PC-9 (cell line): ENCODE results near the gene KLHL41. TPM values are rescaled to one million over a fixed set of nuclear protein-coding genes. Genes with fewer than 3 reads are reported as not detected.

ENCODE experiments used
- BruUV-seq: library from RNA; stranded (reverse); fragments of 400-500 nt; replicated peaks from 2 replicates; lab custom pipeline; 2021; lab: Mats Ljungman, UMichigan
- CTCF ChIA-PET: fragments of 300-600 bp; sonication (Branson Sonifier 250); formaldehyde crosslinking; loops from one replicate; lab custom pipeline; 2022; ENCODE audit warnings: antibody characterized with exemption; lab: Charles Lee
- POLR2A ChIA-PET: fragments of 300-600 bp; sonication (Branson Sonifier 250); formaldehyde crosslinking; loops from one replicate; lab custom pipeline; 2022; ENCODE audit warnings: antibody characterized with exemption; ENCODE audit not compliant: unreplicated experiment; lab: Charles Lee
- DNase-seq, 2 experiments: peaks; one replicate each; pipeline versions ENCODE4 v3.0.0 to v3.0.0-alpha.2; 2015 to 2022; ENCODE audit warnings: mixed read lengths in 1 of 2
- H2AFZ ChIP-seq: fragments of 200-600 bp; sonication (generic); 2 replicates; pipeline ENCODE4 v1.8.1; 2017; ENCODE audit warnings: antibody characterized with exemption
- H3F3A ChIP-seq: fragments of 200-600 bp; sonication (generic); 2 replicates; pipeline ENCODE4 v1.8.1; 2017; ENCODE audit warnings: antibody characterized with exemption, mild to moderate bottlenecking, low read depth; ENCODE audit not compliant: insufficient read depth
- H3K27ac ChIP-seq: fragments of 200-600 bp; sonication (generic); 2 replicates; pipeline ENCODE4 v1.6.1; 2016; ENCODE audit warnings: mixed run types
- H3K27me3 ChIP-seq: fragments of 200-600 bp; sonication (generic); 2 replicates; pipeline ENCODE4 v1.6.1; 2016; ENCODE audit warnings: low read depth, mixed run types; ENCODE audit not compliant: insufficient read depth
- H3K36me3 ChIP-seq: fragments of 200-600 bp; sonication (generic); 2 replicates; pipeline ENCODE4 v1.6.1; 2016; ENCODE audit warnings: low read depth, mixed run types
- H3K4me1 ChIP-seq: fragments of 200-600 bp; sonication (generic); replicated peaks from 2 replicates; pipeline ENCODE4 v1.6.1; 2016; ENCODE audit warnings: mixed run types; ENCODE audit not compliant: insufficient read depth
- H3K4me2 ChIP-seq: fragments of 200-600 bp; sonication (generic); 2 replicates; pipeline ENCODE4 v1.6.1; 2017; ENCODE audit warnings: mixed run types
- H3K4me3 ChIP-seq: fragments of 200-600 bp; sonication (generic); 2 replicates; pipeline ENCODE4 v1.6.1; 2016; ENCODE audit warnings: mixed run types
- H3K79me2 ChIP-seq: fragments of 200-600 bp; sonication (generic); 2 replicates; pipeline ENCODE4 v1.6.1; 2017; ENCODE audit warnings: low read depth, mixed run types
- H3K9me2 ChIP-seq: fragments of 200-600 bp; sonication (generic); 2 replicates; pipeline ENCODE4 v1.8.1; 2017; ENCODE audit warnings: mild to moderate bottlenecking; ENCODE audit not compliant: insufficient read depth
- H3K9me3 ChIP-seq: fragments of 200-600 bp; sonication (generic); 2 replicates; pipeline ENCODE4 v1.8.1; 2016; ENCODE audit warnings: low read depth; ENCODE audit not compliant: insufficient read depth
- H4K20me1 ChIP-seq: fragments of 200-600 bp; sonication (generic); 2 replicates; pipeline ENCODE4 v1.8.1; 2017; ENCODE audit not compliant: insufficient read depth
- CTCF ChIP-seq: fragments of 200-600 bp; sonication (generic); conservative IDR thresholded peaks from 2 replicates; pipeline ENCODE4 v1.6.1; 2017; ENCODE audit warnings: mixed run types, antibody characterized with exemption, mild to moderate bottlenecking, moderate library complexity
- EZH2 ChIP-seq: fragments of 200-600 bp; sonication (generic); IDR thresholded peaks from 2 replicates; pipeline ENCODE4 v1.8.0; 2017; ENCODE audit warnings: antibody characterized with exemption, low read depth
- intact Hi-C: fragments of 100-400 bp; cut with micrococcal nuclease; formaldehyde crosslinking; loops from one replicate; pipeline ENCODE4 v1.10.0; 2022; ENCODE audit not compliant: unreplicated experiment
- total RNA-seq: library from RNA; stranded (reverse); gene quantifications from 2 replicates; pipeline ENCODE4 v1.2.3, GENCODE V29; 2021

KLHL41 gene
- total RNA-seq, 1 experiment from 2014 or later: not detected

GRCh38 chr2:169571571-169571970 is 62.1 kb downstream of the KLHL41 start:
- no peak for DNase-seq
- Histone ChIP-seq H3K79me2 (peaks cover 14% of the 10 kb centered on the region), H3K4me1 (no peaks in the 10 kb centered on the region), H3K9me2 (no peaks in the 10 kb centered on the region), H4K20me1 (no peaks in the 10 kb centered on the region), H3K4me3 (no peak overlapping the region), H3K27ac (no peak overlapping the region), H3K36me3 (no peaks in the 10 kb centered on the region), H3K27me3 (no peaks in the 10 kb centered on the region), H3K9me3 (no peaks in the 10 kb centered on the region), H3F3A (no peaks in the 10 kb centered on the region), H2AFZ (no peak overlapping the region), H3K4me2 (0 out of 2 replicates have a peak overlapping the region, but pooled peaks have one; percentile 23)
- intact Hi-C loops: no loop called here
- ChIA-PET POLR2A (no interaction called here), CTCF (no interaction called here)
- no peak for TF ChIP-seq EZH2
- TF ChIP-seq CTCF: no peak
- BruUV-seq: no TSS peak

GRCh38 chr2:169572189-169572588 is 62.7 kb downstream of the KLHL41 start:
- Histone ChIP-seq H3F3A (no peaks in the 10 kb centered on the region), H2AFZ (no peak overlapping the region), H3K9me3 (no peaks in the 10 kb centered on the region), H3K4me1 (no peaks in the 10 kb centered on the region), H3K4me2 (0 out of 2 replicates have a peak overlapping the region, but pooled peaks have one; percentile 23), H3K9me2 (no peaks in the 10 kb centered on the region), H3K36me3 (no peaks in the 10 kb centered on the region), H3K27me3 (no peaks in the 10 kb centered on the region), H3K79me2 (peaks cover 14% of the 10 kb centered on the region), H3K4me3 (no peak overlapping the region), H3K27ac (no peak overlapping the region), H4K20me1 (no peaks in the 10 kb centered on the region)
- ChIA-PET CTCF (no interaction called here), POLR2A (interaction anchor here (0.6 kb wide), 1 partner anchor 33 kb away, joined by 5 read pairs; no protein-coding TSS in a partner anchor)
- BruUV-seq: no TSS peak
- intact Hi-C loops: no loop called here
- DNase-seq: no peak
- no peak for TF ChIP-seq EZH2
- TF ChIP-seq CTCF: no peak

- Histone ChIP-seq H2AFZ (peak overlapping the region; percentile 96), H3K79me2 (peaks cover 14% of the 10 kb centered on the region), H3K9me3 (no peaks in the 10 kb centered on the region), H3K27ac (no peak overlapping the region), H3K4me3 (peak overlapping the region; percentile 75), H3K27me3 (no peaks in the 10 kb centered on the region), H3F3A (no peaks in the 10 kb centered on the region), H3K9me2 (no peaks in the 10 kb centered on the region), H4K20me1 (no peaks in the 10 kb centered on the region), H3K4me1 (no peaks in the 10 kb centered on the region), H3K36me3 (no peaks in the 10 kb centered on the region), H3K4me2 (peak overlapping the region; percentile 91)
- POLR2A ChIA-PET: interaction anchor here (0.6 kb wide), 1 partner anchor 34 kb away, joined by 5 read pairs; no protein-coding TSS in a partner anchor
- no TSS peak for BruUV-seq
- no peak for DNase-seq
- TF ChIP-seq CTCF (no peak), EZH2 (no peak)
- CTCF ChIA-PET: interaction anchor here (0.7 kb wide), 1 partner anchor 369 kb away, joined by 11 read pairs; no protein-coding TSS in a partner anchor
- intact Hi-C loops: no loop called here
Measured at GRCh38 chr2:169572821-169573159, 63.3 kb downstream of the KLHL41 start.
